Superior temporal gyrus (tissue), 1 donor: ENCODE results near the gene ARHGAP22.

Source experiments
- DNase-seq: peaks from one replicate; pipeline ENCODE4 v3.0.0-alpha.2; 2016; ENCODE audit errors: extremely low spot score

The ARHGAP22 gene

GRCh38 chr10:48463318-48464003 lies 141.4 kb downstream of the ARHGAP22 start:
- DNase-seq, result no peak

GRCh38 chr10:48462482-48463020 lies 142.3 kb downstream of the ARHGAP22 start:
- DNase-seq, result no peak

GRCh38 chr10:48461623-48462481 lies 143.0 kb downstream of the ARHGAP22 start:
- DNase-seq, result no peak

GRCh38 chr10:48460182-48460581 lies 144.7 kb downstream of the ARHGAP22 start:
- DNase-seq, result no peak

GRCh38 chr10:48459270-48460150 lies 145.4 kb downstream of the ARHGAP22 start:
- no peak for DNase-seq

- no peak for DNase-seq
Measured at GRCh38 chr10:48458662-48459048, 146.2 kb downstream of the ARHGAP22 start.

GRCh38 chr10:48457949-48458661 lies 146.8 kb downstream of the ARHGAP22 start:
- no peak for DNase-seq

- no peak for DNase-seq
Measured at GRCh38 chr10:48456808-48457761, 147.8 kb downstream of the ARHGAP22 start.

GRCh38 chr10:48456361-48456804 lies 148.5 kb downstream of the ARHGAP22 start:
- peak; percentile 47 for DNase-seq

- DNase-seq, result no peak
Measured at GRCh38 chr10:48455392-48456151, 149.3 kb downstream of the ARHGAP22 start.

- DNase-seq, result no peak
Measured at GRCh38 chr10:48455055-48455391, 149.8 kb downstream of the ARHGAP22 start.

GRCh38 chr10:48454302-48455054 lies 150.4 kb downstream of the ARHGAP22 start:
- DNase-seq, result no peak

- DNase-seq, result no peak
Measured at GRCh38 chr10:48453451-48454301, 151.2 kb downstream of the ARHGAP22 start.

- no peak for DNase-seq
Measured at GRCh38 chr10:48452879-48453412, 151.9 kb downstream of the ARHGAP22 start.

- no peak for DNase-seq
Measured at GRCh38 chr10:48451969-48452878, 152.6 kb downstream of the ARHGAP22 start.
